Parathyroid adenoma (tissue), 2 donors: Measurements from ENCODE around the gene TUBB.
A peak's percentile ranks its signal among the peaks of the same experiment; 100 is the strongest.

Experiments
- H2AFZ ChIP-seq: fragments of 300-600 bp; sonication (generic); one replicate; pipeline ENCODE4 v1.7.0; 2017; ENCODE audit warnings: antibody characterized with exemption, mild to moderate bottlenecking
- H3K27ac ChIP-seq: fragments of 300-600 bp; sonication (generic); one replicate; pipeline ENCODE4 v1.7.0; 2017
- H3K27me3 ChIP-seq: fragments of 300-600 bp; sonication (generic); one replicate; pipeline ENCODE4 v1.7.0; 2017; ENCODE audit warnings: low read length; ENCODE audit not compliant: control insufficient read depth, insufficient read depth
- H3K36me3 ChIP-seq: fragments of 300-600 bp; sonication (generic); one replicate; pipeline ENCODE4 v1.7.0; 2017; ENCODE audit warnings: low read length; ENCODE audit not compliant: control insufficient read depth, insufficient read depth
- H3K4me1 ChIP-seq: fragments of 300-600 bp; sonication (generic); one replicate; pipeline ENCODE4 v1.7.0; 2017; ENCODE audit warnings: control low read depth
- H3K4me2 ChIP-seq: fragments of 300-600 bp; sonication (generic); one replicate; pipeline ENCODE4 v1.7.0; 2017; ENCODE audit warnings: low read length
- H3K4me3 ChIP-seq: fragments of 300-600 bp; sonication (generic); one replicate; pipeline ENCODE4 v1.7.0; 2017; ENCODE audit warnings: low read depth, low read length
- H3K79me2 ChIP-seq: fragments of 300-600 bp; sonication (generic); one replicate; pipeline ENCODE4 v1.7.0; 2017; ENCODE audit warnings: control low read depth
- H3K9ac ChIP-seq: fragments of 300-600 bp; sonication (generic); one replicate; pipeline ENCODE4 v1.7.0; 2017; ENCODE audit warnings: mild to moderate bottlenecking
- H3K9me3 ChIP-seq: fragments of 300-600 bp; sonication (generic); one replicate; pipeline ENCODE4 v1.7.0; 2017; ENCODE audit warnings: low read length; ENCODE audit not compliant: control insufficient read depth
- TF ChIP-seq, protein P1 (sequence below): fragments of 300-600 bp; sonication (generic); IDR thresholded peaks from one replicate; pipeline ENCODE4 v1.7.0; 2017; ENCODE audit warnings: antibody characterized with exemption, mild to moderate bottlenecking
- donor health status: primary hyperparathyroidism.

The TUBB gene

DNA sequence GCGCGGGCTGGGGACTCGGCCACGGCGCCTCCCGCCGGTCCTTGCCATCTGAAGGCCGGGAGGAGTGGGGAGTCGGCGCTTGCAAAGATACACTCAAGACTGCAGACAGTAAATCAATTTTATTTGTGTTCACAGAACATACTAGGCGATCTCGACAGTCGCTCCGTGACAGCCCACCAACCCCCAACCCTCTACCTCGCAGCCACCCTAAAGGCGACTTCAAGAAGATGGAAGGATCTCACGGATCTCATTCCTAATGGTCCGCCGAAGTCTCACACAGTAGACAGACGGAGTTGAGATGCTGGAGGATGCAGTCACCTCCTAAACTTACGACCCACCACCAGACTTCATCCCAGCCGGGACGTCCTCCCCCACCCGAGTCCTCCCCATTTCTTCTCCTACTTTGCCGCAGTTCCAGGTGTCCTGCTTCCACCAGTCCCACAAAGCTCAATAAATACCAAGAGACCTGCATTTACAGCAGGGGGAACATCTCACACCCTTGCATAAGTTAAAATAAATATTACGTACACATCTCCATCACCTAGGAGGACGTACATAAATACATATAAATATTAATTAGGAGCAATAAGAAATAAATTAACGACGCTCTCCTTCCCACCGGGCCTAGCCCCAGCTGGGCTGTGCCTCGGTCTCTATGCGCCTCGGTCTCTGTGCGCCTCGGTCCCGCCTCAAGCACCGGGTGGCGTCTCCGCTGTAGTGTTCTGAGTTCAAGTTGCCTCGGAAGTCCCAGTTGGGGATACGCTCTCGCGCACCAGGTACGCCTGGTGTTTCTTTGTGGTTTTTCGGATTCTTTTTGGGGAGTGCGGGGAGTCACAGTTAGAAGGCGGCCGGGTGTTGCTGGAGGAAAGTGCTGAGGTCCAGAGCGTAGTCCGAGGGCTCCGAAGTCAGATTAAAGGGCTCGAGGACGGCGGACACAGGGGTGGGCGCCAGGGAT, 23.2 kb downstream of the TUBB start:
- H3K27ac ChIP-seq: peak overlapping the region; percentile 72
- TF ChIP-seq, protein P1, sequence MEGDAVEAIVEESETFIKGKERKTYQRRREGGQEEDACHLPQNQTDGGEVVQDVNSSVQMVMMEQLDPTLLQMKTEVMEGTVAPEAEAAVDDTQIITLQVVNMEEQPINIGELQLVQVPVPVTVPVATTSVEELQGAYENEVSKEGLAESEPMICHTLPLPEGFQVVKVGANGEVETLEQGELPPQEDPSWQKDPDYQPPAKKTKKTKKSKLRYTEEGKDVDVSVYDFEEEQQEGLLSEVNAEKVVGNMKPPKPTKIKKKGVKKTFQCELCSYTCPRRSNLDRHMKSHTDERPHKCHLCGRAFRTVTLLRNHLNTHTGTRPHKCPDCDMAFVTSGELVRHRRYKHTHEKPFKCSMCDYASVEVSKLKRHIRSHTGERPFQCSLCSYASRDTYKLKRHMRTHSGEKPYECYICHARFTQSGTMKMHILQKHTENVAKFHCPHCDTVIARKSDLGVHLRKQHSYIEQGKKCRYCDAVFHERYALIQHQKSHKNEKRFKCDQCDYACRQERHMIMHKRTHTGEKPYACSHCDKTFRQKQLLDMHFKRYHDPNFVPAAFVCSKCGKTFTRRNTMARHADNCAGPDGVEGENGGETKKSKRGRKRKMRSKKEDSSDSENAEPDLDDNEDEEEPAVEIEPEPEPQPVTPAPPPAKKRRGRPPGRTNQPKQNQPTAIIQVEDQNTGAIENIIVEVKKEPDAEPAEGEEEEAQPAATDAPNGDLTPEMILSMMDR: no peak
- peak overlapping the region; percentile 92 for H3K4me3 ChIP-seq
- H3K27me3 ChIP-seq: no peaks in the 10 kb centered on the region
- H3K9me3 ChIP-seq: no peaks in the 10 kb centered on the region
- no peaks in the 10 kb centered on the region for H3K36me3 ChIP-seq
- H3K4me2 ChIP-seq: peak overlapping the region; percentile 80
- H2AFZ ChIP-seq: peak overlapping the region; percentile 72
- H3K79me2 ChIP-seq: peaks cover 9% of the 10 kb centered on the region
- H3K9ac ChIP-seq: no peak overlapping the region
- H3K4me1 ChIP-seq: peaks cover 9% of the 10 kb centered on the region

DNA sequence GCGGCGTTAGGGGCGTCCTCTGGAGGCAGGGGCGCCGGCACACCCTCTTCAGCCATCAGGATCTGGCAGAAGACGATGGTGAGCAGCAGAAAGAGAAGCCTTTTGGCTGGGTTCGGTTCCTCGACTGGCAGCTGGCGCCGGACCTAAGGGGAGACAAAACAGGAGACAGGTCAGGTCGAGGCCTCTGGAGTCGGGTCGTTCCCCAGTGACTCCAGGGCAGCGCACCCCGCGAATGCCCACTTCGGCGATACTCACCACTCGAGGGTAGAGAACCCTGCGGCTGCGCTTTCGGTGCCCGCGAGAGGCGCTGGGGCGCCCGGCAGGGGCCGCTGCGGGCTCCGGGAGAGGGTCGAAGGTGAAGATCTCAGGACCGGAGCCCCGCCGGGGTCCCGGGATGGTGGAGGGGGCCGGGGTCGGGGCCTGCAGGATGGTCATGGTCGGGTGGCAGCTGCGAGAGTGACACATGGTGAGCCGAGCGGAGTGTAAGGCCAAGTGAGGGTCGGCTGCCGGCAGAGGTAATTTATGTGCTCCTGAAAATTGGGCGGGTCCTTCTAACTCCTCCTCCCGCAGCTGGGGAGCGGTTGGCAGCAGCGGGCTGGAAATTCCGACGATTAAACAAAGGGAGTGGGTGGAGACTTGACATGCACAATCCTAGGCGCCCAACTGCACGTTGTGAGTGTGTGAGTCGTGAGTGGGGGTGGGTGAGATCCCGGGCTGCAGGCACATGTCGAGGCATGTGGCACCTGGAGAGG, 24.1 kb downstream of the TUBB start, which contains the start of gene IER3:
Gene IER3 (minus strand): TSS at position 494 of the 752 bp plus-strand sequence. CDS start 29 bp downstream, at position 465.
- Histone ChIP-seq H3K9ac (no peak within 1 kb of the TSS), H3K36me3 (no peaks in the 10 kb centered on the region), H3K4me1 (peaks cover 9% of the 10 kb centered on the region), H2AFZ (peak within 1 kb of the TSS; percentile 72), H3K4me3 (peak within 1 kb of the TSS; percentile 92), H3K27me3 (no peaks in the 10 kb centered on the region), H3K4me2 (peak within 1 kb of the TSS; percentile 80), H3K79me2 (peaks cover 9% of the 10 kb centered on the region), H3K9me3 (no peaks in the 10 kb centered on the region), H3K27ac (peak within 1 kb of the TSS; percentile 72)
- TF ChIP-seq, protein P1: peak; percentile 44

DNA sequence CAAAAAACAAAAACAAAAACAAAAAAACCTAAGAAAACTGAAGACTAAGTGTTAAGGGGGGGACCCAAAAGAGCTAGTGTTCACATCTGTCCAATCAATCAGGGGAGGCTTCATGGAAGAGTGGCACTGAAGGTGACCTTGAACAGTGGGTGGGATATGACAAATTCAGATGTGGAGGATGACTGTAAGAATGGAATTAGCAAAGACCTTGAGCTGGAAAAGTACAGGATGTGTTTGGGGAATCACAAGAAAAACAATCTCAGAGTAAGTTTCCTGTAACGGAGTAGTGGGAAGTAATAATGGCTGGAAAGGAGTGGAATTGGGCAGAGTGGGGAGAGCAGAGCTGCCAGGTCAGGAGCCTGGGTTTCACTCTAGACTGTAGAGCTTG, 27.1 kb downstream of the TUBB start:
- Histone ChIP-seq H3K36me3 (no peaks in the 10 kb centered on the region), H3K27me3 (no peaks in the 10 kb centered on the region), H3K9ac (no peak overlapping the region), H3K4me2 (no peak overlapping the region), H3K4me3 (no peak overlapping the region), H2AFZ (no peak overlapping the region), H3K27ac (peak overlapping the region; percentile 3), H3K4me1 (peaks cover 6% of the 10 kb centered on the region), H3K79me2 (no peaks in the 10 kb centered on the region), H3K9me3 (no peaks in the 10 kb centered on the region)
- TF ChIP-seq, protein P1: no peak

DNA sequence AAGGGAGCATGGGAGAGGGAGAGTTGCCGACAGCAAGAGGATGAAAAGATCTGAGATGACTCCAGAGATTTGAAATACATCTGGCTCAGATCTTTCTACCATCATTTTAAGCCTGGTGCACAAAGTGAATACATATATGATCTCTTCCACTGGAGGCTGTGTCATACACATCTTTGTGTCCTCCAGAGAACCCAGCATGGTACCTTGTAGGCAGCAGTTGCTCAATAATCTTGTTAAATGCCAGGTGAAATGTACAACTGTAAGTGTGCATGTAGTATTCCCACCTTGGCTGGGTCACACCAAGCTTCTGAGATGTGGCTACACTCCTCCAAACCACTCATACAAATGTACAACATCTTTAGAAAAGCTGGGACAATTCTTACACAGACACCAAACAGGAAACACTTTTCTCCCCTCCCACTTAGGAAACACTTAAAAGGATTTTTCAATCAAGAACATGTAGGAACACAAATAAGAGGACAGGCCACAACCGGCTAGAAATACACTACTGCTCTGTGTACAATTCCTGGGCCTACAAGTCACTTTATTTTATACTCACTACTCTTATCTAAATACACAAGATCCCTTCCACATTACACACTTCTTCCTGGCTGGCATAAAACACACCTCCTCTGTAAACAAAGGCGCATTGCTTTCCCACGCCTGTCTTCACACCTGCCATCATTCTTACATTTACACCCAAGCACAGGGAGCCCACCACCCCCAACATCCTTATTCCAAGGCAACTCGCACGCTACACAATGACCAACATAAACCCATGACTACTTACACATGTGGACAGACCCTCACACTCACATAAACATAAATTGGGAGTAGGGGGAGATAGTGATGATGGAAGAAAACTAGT, 28.0 kb downstream of the TUBB start:
- no peaks in the 10 kb centered on the region for H3K27me3 ChIP-seq
- peaks cover 6% of the 10 kb centered on the region for H3K4me1 ChIP-seq
- H3K4me2 ChIP-seq: no peak overlapping the region
- no peaks in the 10 kb centered on the region for H3K9me3 ChIP-seq
- H3K27ac ChIP-seq: peak overlapping the region; percentile 3
- H3K9ac ChIP-seq: no peak overlapping the region
- H3K36me3 ChIP-seq: no peaks in the 10 kb centered on the region
- TF ChIP-seq, protein P1: no peak
- no peaks in the 10 kb centered on the region for H3K79me2 ChIP-seq
- no peak overlapping the region for H2AFZ ChIP-seq
- no peak overlapping the region for H3K4me3 ChIP-seq
